Gastrocnemius medialis (tissue), 4 donors: ENCODE results near the gene CCDC78.

Experiments
- POLR2A ChIP-seq, 2 donors: fragments of 450-650 bp; IDR thresholded peaks; one replicate each; pipeline ENCODE4 v1.6.1; 2017; ENCODE audit warnings: antibody characterized with exemption in 2 of 2, mild to moderate bottlenecking in 2 of 2, moderate library complexity in 2 of 2
- TF ChIP-seq, protein P1 (sequence below), 5 experiments: fragments of 450-650 bp in 3 of 5; fragments of 200-600 bp in 2 of 5; sonication (generic) in 2 of 5; IDR thresholded peaks in 4 of 5; conservative IDR thresholded peaks in 1 of 5; 1 replicate in 4 of 5; 2 replicates in 1 of 5; pipeline ENCODE4 v1.5.1; 2016 to 2019; ENCODE audit warnings: antibody characterized with exemption in 5 of 5, mild to moderate bottlenecking in 3 of 5, moderate library complexity in 3 of 5

DNA sequence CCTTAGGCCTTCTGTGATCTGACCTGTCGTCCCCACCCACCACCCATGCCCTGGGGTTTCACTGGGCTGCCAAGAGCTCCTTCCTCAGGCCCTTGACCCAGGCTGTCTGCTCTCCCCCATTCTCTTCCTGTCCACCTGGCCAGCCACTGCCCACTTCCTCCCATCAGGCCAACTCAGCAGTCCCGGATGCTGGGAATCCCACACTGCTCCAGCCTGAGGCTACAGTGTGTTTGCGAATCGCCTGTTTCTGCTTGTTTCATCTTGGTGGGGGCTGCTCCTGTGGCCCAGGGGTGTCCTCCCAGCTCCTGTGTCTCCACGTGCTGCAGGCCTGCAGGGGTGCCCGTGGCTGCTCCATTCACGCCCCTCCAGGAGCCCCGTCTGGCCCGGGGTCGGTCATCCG lies 12.2 kb downstream of the CCDC78 start:
- TF ChIP-seq, protein P1, sequence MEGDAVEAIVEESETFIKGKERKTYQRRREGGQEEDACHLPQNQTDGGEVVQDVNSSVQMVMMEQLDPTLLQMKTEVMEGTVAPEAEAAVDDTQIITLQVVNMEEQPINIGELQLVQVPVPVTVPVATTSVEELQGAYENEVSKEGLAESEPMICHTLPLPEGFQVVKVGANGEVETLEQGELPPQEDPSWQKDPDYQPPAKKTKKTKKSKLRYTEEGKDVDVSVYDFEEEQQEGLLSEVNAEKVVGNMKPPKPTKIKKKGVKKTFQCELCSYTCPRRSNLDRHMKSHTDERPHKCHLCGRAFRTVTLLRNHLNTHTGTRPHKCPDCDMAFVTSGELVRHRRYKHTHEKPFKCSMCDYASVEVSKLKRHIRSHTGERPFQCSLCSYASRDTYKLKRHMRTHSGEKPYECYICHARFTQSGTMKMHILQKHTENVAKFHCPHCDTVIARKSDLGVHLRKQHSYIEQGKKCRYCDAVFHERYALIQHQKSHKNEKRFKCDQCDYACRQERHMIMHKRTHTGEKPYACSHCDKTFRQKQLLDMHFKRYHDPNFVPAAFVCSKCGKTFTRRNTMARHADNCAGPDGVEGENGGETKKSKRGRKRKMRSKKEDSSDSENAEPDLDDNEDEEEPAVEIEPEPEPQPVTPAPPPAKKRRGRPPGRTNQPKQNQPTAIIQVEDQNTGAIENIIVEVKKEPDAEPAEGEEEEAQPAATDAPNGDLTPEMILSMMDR (IDR thresholded peaks at IDR 0.05 in 4 of 5, conservative IDR thresholded peaks at IDR 0.05 in 1 of 5), result no peak
- no peak for TF ChIP-seq POLR2A (IDR thresholded peaks at IDR 0.05)
